Stimulated activated CD8-positive, alpha-beta memory T cell treated with anti-CD3 and anti-CD28 coated beads, Interleukin-2, amount 100 ng/mL, for 1 hour (primary cell): Measurements from ENCODE around the gene SYNGR2.
"Not testable (repeated sequence)": the region's sequence is repeated elsewhere in the genome, so short reads cannot be mapped to it uniquely, and the experiment has no call there.

Source experiments
- DNase-seq, 2 donors: peaks; one replicate each; pipeline ENCODE4 v3.0.0-alpha.2; 2020; ENCODE audit warnings: low read depth in 2 of 2

Gene SYNGR2

DNA sequence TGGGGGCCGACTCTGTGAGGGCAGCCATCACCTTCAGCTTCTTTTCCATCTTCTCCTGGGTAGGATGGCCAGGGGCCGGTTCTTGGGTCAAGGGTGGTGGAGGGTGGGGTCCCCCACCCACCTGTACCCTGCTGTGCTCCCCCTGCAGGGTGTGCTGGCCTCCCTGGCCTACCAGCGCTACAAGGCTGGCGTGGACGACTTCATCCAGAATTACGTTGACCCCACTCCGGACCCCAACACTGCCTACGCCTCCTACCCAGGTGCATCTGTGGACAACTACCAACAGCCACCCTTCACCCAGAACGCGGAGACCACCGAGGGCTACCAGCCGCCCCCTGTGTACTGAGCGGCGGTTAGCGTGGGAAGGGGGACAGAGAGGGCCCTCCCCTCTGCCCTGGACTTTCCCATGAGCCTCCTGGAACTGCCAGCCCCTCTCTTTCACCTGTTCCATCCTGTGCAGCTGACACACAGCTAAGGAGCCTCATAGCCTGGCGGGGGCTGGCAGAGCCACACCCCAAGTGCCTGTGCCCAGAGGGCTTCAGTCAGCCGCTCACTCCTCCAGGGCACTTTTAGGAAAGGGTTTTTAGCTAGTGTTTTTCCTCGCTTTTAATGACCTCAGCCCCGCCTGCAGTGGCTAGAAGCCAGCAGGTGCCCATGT, 3.3 kb downstream of the SYNGR2 start:
- not testable (repeated sequence) for DNase-seq

DNA sequence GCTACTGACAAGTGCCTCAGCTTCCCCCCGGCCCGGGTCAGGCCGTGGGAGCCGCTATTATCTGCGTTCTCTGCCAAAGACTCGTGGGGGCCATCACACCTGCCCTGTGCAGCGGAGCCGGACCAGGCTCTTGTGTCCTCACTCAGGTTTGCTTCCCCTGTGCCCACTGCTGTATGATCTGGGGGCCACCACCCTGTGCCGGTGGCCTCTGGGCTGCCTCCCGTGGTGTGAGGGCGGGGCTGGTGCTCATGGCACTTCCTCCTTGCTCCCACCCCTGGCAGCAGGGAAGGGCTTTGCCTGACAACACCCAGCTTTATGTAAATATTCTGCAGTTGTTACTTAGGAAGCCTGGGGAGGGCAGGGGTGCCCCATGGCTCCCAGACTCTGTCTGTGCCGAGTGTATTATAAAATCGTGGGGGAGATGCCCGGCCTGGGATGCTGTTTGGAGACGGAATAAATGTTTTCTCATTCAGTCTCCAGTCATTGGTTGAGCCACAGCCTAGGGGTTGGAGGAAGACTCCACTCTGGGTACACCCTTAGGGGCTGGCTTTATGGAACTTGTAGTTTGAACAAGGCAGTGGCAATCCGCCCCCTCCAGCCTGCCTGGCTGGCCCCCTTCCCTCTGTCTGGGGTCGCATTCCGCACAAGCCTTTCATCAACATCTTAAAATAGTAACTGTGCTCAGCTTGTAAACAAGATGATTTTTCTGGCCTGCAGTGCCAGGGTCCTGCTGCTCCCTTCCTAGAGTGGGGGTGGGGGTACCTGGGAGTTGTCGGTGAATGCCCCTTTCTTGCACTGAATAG, 4.1 kb downstream of the SYNGR2 start:
- no peak for DNase-seq

DNA sequence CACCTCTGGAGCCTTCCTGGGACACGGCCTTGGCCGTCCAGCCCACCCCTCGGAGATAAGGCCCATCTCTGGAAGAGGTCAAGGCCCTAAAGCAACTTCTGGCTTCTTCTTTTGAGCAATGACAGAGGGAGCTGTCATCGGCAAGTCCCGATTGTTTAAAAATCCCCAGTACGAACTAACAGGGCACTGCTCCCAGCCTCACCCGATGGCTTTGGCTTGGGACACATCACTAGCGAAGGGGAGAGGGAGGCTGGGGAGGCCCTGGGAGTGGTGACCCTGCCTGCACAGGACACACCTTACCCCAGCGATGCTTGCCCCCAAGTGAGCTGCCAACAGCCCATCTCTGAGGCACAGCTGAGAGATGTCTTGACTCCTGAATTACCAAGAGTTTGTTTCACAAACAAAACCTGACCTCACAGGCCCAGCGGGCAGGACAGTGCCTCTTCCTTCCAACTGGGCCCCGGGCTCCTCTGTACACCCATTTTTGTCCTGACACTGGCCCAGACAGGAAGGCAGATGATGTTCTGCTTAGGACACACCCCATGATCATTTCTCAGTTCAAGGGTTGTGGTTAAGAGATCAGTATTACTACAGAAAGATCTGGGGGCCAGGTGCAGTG, 4.8 kb downstream of the SYNGR2 start:
- DNase-seq: no peak

DNA sequence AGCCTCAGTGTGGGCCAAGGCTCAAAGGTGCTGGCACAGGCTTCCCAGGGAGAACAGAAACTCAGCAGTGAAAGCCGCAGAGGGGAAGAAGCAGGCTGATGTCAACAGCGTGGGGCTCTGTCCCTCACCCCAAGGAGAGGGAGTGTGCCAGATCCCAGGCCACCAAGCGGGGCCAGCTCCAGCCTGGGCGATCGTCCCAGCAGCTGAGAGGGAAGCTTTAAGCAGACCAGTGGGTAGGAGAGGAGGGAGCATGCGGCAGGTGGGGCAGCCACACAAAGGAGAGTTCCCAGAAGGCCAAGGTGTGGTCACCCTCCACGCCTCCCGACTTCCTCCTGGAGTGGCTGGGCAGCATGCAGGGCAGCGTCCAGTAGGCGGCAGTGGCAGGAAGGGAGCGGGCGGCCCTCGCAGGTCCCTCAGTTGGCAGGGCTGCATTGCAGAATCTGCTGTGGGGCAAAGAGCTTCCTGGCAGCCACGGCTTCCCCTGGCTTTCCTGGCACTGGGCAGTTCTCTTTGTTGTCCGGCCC, 6.0 kb downstream of the SYNGR2 start:
- DNase-seq: no peak

DNA sequence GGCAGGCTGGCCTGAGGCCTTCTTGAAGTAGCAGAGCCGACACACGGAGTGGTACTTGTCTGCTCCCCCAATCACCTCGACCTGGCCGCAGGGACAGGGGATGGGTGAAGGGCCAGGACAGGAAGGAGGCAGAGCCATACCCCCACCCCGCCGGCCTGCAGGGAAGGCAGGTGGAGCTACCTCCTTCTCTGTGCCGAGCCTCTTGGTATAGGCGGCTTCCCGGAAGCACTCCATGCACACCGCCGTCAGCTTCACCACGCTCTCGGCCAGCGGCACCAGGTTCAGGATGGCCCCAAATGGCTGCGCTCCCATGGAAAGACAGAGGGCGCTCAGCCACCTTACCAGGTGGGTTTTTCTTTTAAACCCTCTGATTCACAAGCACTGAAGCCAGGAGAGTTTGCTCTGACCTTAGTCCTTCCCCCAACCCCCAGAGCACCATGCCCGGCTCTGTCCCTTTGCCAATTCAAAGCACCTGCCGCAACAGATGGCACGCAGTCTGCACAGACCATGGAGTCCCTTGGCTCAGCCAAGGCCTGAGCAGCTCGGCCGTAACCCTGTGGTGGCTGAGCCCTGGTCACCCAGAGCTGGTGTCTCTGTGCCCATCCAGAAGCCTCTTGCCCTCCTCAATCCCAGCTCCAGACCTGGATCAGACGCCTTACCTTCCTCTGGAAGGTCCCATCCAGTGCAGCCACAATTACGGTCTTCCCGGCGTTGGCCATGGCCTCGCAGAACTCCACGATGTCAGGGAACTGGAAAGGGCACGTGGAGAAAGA, 6.7 kb downstream of the SYNGR2 start:
- no peak for DNase-seq

DNA sequence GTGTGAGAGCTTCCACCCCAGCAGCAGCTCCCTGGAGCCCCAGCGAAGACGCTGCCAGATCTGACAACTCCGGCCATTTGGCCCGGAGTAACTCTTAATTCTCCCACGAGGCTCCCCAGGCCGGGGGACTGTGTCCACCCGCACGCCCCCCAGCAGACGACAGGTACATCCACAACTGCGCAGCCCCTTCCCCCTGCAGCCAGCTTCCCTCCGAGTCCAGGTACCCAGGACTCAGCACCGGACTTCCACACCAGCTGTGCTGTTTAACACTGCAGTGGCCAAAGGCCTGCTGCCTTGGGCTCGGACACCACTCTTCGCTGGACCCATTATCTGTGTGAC, 7.2 kb downstream of the SYNGR2 start:
- DNase-seq: no peak

DNA sequence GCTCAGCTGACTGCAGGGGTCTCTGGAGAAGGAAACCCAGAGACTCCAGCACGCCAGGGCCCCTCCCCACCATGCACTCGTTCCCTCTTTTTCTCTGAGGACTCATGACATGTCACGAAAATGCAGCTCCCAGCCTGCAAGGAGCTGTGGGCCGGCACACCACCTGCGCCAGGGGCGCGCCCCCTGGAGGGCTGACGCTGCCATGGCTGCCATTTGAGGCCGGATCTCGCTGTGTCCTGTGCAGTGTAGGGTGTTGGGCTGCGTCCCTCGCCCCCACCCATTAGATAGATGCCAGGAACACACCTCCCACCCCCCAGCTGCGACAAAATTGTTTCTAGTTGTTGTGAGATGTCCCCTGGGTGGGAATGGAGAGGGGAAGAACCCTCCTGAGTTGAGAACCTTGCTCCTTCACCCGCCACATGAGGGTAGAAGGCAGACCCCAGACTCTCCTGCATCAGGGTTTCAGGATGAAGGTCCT, 8.2 kb downstream of the SYNGR2 start:
- DNase-seq: peak; percentile 59 to 61

DNA sequence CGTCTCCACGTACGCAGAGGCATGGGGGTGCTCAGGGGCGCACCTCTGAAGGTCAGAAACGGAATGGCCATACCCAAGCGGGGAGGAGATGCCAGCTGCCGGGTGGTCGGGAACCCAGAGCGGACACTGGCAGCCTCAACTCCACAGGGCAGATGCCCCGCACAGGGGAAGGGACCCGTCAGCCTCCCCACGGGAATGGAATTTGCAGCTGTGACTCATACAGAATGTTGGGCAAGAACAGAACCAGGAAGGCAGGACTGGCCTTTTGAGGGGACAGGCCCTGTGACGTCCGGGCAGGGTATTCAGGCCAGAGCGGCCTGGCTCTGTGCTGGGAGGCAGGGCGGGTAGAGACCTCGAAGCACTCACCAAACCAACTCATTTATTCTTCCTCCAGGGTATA, 11.0 kb downstream of the SYNGR2 start:
- DNase-seq: no peak

DNA sequence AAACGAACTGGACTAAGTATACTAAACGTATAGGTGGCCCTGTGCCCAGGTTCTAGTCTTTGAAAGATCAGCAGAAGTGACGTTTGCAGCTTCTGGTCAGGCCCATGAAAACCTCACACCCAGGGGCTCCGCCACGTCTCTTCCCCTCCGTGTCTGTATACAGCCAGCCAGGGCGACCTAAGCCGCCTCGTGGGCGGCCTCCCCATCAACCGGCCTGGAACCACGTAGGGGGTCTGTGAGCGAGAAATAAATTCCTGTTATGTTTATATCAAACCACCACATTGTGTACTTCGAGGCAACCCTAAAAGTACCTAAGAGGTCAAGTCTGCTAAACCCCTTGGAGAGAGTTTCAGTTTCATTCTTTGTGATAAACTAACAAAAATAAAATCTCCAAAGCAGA, 11.7 kb downstream of the SYNGR2 start:
- no peak for DNase-seq

DNA sequence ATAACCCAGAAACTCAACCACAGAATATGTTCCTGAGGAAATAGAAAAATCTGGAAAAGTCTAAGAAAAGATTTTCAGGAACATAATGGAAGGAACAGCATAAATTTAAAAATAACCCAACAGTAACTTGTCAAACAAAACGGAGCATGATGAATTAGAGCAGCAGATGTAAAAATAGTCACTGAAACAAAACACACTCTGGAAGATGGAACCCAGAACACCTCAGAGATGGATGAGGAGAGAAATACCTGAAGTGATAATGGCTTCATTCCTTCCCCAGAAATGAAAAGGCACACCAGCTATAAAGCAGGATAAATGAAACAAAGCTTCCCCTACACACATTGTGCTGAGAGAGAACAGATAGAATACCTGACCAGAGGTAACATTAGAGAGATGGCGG, 12.1 kb downstream of the SYNGR2 start:
- DNase-seq: no peak

DNA sequence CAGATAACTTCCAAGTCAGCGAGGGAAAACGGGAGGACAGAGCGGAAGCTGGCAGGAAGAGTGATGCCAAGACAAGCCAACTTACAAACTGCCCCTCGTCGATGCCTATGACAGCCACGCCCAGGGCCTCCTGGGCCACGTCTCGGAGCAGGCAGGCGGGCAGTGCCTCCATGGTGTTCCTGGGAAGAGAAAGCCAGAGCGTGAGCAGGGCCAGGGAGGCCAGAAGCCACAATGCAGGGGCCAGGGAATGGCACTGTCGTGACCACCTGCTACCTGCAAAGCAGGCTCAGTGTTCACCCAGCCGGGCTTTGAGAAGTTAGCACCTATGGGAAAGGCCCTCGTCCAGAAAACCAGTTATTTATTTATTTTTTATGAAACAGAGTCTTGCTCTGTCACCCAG, 14.1 kb downstream of the SYNGR2 start:
- no peak for DNase-seq

DNA sequence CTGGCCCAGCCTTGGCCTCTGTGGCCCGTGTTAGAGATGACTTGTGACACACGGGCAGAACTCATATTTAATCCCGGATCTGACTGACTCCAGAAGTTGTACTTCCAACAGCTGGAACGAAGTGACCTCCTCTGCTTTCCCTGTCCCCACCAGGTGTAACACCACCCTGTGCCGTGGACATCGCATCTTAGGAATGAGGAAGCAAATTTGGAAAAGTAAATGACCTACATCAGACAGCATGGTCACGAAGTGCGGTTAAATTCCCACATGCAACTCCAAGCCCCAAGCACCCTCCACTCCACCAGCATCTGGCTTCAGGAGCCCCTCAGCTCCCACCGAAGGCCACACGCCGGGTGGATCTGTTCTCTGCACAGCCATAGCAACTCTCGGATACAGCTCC, 15.5 kb downstream of the SYNGR2 start:
- DNase-seq: no peak

DNA sequence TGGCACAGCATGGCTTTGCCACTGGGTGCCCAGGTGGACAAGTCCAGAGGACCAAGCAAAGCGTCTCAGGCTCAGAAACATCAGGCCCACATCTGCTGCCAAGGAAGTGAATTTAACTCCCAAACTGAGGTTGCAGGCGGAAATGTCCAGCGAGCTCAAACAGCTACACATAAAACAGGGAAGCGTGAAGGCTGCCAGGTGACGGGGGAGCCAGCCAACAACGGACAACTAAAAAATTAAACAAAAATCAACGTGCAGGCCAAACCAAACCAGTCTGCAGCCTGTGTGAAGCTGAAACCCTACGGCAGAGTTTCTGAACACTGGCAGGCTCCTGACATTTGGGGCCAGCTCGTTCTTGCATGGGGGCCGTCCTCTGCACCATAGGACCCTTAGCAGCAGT, 16.0 kb downstream of the SYNGR2 start:
- DNase-seq: no peak

DNA sequence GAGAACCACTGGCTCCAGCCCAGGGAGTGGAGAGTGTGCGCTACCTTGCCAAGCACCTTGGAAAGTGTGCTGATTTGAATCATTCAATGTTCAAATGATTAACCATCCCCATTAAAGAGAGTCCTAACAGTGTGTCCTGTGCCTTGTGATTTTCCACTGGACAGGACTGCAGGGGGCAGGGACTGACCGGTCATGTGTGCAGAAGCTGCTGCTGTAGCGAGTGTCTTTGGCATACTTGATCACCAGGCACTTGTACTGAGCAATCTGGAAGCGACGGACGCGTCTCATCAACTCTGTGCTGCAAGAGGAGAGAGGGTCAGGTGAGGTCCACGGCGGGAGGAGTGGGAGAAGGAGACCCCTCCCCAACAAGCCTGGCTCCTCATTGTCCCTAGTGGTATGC, 16.5 kb downstream of the SYNGR2 start:
- DNase-seq: no peak

DNA sequence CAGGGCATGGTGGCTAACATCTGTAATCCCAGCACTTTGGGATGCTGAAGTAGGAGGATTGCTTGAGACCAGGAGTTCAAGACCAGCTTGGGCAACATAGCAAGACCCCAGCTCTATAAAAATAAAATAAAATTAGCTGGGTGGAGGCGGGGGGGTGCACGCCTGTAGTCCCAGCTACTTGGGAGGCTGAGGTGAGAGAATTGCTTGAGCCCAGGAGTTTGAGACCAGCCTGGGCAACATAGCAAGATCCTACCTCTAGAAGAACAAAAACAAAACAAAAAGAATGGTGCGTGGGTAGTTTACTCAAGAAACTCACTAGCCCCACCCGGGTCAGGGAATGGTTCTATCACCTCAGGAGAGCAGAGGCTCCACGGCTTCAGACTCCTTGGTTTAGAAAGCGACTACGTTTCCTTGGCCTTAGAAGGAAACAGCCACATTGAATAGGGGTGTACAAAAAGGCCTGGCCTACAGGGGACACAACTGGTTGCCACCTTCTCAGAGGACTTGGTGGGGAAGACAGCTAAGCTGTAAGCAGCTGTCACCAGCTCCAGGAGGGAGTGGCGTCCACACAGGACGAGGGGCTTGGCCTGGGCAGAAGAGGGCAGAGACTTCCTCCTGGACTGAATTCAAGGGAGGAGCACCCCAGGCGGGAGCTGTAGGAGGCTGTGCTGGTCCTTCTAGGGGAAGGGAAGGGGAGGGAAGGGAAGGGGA, 17.8 kb downstream of the SYNGR2 start:
- DNase-seq: no peak

DNA sequence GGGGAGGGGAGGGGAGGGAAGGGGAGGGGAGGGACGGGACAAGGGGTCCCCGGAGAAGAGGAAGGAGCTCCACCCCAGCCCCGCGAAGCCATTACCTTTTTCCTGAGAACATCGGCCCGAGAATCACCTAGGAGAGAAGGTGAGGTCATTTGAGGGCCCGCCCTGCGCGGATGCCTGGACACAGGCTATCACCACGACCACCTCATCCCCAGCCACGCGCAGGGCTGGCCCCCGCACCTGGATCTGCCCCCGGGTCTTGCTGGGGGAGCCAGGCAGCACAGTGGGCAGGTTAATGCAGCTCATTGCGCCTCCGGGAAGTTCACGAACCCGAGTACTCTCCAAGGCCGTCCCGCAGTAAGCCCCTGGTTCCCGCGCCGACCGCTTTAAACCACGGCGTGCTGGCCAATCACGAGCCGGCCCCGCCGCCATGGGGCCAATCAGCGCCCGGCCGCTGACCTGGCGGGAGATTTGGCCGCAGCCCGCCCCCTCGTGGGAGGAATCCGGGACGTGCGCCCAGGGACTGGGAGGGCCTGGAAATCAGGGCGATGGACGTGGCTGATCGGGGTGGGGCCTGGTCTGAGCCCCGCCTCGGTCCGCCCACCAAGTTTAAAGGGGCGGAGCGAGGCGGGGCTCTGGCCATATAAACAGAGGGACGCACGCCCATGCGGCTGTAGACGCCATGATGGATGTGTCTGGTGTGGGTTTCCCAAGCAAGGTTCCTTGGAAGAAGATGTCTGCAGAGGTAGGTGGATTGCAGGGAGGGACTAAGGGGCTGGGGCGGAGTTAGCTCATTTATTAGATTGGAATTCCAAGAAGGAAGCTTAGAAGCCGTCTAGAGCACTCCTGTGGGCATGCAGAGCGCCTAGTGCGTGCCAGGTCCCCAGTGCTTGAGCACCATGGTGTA, 18.6 kb downstream of the SYNGR2 start, which contains the start of the genes AFMID and TK1:
AFMID (plus strand) TSS at position 671 of the 904 bp plus-strand sequence; CDS start at position 680, 9 bp downstream.
TK1 (minus strand) TSS at position 361 of the 904 bp plus-strand sequence; CDS start at position 303, 58 bp downstream.
- peak; percentile 56 to 57 for DNase-seq

DNA sequence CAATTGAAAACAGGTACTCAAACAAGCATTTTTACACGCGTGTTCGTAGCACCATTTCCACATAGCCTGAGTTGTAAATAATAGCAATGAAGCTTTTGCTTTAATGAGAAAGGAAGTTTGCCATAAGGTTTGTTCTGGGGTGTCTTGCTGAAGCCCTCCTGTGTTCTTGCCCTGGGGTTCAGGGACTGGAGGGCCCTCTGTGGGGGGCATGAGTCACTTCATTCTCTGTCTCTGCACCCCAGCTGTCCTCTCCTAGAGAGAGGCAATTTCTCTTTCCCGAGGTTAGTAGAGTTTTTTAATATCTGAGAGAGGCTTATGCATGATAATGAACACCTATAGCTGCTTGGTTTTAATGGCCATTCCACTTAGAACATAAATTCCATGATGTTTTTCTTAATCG, 28.3 kb downstream of the SYNGR2 start:
- no peak for DNase-seq

DNA sequence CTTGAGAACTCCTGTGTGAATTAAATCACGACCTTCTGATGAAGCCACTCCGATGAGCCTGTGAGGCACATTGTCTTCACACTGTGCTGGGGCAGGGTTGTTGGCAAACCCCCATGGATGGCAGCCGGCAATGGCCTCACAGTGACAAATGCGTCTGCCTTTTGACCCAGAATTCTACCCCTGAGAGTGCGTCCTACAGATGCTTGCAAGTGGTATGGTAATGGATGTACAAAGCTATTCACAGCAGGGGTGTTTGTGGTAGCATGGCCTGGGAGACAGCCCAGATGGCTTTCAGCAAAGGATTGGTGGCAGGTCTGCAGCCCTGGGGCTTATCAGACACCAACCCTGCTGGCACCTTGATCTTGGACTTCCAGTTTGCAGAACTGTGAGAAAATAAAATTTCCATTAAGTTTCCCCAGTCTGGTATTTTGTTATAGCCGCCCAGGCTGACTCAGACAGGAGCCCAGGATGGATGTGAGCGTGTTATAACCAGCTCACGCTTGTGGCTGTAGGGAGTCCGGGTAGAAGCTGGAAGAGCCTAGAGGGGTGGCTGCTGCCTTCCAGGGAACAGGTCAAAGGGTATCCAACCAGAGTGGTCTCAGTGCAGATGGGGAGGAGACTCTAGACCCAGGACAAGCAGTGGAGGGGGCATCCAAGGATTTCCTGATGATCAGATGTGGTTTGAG, 28.9 kb downstream of the SYNGR2 start:
- DNase-seq: no peak

DNA sequence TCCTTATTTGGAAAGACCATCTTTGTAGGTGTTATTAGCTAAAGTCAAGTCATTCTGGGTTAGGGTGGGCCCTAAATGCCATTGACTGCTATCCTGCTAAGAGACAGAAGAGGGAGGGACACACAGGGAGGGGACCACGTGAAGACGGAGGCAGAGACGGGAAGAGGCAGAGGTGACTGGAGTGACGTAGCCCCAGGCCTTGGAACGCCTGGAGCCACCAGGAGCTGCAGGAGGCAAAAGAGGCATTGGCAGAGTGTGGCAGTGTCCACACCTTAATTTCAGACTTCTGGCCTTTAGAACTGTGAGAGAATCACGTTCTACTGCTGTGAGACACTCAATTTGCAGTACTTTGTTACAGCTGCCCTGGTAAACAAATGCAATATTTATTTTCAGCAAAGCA, 32.1 kb downstream of the SYNGR2 start:
- no peak for DNase-seq
